ENCODE results near the gene MYL2.

MYL2 gene

DNA sequence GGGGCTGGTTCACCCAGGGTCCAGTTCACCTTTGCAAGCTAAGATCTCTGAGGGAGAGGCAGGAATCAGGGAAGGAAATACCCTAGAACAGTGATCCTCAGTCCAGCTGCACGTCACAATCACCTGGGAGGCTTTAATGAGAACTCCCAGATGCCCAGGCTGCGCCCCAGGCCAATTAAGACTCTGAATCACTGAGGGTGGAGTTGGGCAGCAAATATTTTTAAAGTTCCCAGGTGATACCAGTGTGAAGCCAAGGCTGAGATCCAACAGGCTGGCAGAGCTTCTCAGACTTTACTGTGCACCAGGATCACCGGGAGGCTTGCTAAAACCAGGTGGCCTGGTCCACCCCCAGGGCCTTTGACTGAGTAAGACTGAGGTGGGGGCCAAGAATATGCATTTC lies 23.8 kb downstream of the MYL2 start:
- DNase-seq (ENCODE audit: low spot score): no peak

DNA sequence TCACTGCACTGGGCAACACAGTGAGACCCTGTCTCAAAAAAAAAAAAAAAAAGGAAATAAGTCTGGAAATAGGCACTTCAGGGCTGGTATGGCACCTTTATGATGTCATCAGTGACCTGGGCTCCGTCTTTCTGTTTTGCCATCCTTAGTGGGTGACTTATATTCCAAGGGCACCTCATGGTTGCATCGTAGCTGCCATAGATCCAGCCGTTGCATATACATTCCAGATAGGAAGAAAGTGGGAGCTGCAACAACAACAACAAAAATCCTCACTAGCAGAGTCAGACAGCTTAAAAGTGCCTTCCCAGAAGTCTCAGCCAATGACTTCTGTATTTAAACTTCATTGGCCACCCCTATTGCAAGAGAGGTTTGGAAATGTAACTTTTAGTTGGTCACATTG lies 26.4 kb downstream of the MYL2 start:
- DNase-seq (ENCODE audit: low spot score): no peak

DNA sequence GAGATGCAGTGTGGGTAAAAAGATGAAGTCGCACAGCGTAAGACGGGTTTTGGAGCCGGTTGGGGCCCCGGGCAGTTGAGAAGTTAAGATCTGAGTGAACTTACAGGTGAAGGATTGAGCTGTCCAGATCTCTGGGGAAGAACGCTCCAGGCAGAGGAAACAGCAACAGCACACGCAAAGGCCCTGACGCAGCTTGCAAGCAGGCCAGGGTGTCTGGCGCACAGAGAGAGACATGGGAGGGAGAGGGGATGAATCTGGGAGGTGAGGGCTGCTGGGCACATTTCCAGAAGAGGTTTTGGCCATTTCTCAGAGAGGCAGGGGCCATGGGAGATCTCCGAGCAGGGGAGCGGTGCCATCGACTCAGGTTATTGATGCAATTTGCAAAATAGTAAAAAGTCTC lies 31.0 kb downstream of the MYL2 start:
- DNase-seq (ENCODE audit: low spot score): no peak

DNA sequence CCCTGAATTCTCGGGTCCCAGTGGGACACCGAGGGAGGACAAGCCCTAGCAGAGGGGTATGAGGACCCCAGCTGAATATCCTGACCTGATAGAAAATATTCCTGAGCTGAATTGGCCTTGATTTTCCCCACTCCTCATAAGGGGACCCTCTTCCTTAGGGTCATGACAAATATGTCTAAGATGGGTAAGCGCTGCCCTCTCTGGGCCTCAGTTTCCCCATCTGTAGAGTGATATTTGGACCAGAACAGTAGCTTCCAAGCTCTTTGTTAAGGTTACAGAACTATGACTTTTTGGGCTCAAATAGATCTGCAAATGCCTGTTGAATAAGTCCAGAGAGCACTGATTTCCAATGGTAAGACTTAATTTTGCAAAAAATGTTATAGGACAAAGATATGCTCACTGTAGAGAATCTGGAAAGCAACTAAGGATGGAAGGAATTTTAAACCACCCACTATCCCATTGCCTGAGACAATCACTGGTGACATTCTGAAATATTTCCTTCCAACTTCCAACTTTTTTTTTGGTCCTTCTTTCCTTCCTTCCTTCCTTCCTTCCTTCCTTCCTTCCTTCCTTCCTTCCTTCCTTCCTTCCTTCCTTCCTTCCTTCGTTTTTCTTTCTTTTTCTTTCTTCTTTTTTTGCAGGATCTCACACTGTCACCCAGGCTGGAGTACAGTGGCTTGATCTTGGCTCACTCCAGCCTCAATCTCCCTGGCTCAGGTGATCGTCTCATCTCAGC lies 32.0 kb downstream of the MYL2 start:
- no peak for DNase-seq (ENCODE audit: low spot score)

DNA sequence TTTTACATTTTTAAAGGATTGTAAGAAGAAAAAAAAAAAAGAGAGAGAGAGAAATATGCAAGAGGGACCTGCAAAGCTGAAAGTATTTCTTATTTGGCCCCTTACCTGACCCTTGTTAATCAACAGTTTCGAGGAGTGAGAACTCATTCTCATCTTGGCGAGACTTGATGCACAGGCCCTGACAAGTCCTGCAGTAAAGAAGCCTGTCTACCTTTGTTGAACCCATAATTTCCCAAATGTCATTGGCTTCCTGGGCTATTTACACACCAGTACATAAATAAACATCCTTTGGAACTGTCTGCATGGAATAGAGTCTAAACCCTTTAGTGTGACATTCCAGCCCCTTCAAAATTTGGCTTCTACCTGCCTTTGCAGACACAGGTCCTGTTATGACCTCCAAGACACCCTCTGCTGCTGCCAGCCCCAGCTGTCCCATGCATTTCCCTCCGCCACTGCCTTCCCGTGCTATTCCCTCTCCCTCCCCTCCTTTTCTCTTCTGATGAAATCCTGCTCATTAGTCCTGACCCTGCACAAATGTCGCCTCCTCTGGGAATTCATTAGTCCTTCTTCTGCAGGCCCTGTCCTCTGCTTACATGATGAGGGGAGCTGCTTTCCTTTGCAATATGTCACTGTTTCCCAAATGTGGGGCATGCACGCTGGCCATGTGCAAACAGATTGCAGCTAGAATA lies 35.1 kb downstream of the MYL2 start:
- DNase-seq (ENCODE audit: low spot score): no peak

DNA sequence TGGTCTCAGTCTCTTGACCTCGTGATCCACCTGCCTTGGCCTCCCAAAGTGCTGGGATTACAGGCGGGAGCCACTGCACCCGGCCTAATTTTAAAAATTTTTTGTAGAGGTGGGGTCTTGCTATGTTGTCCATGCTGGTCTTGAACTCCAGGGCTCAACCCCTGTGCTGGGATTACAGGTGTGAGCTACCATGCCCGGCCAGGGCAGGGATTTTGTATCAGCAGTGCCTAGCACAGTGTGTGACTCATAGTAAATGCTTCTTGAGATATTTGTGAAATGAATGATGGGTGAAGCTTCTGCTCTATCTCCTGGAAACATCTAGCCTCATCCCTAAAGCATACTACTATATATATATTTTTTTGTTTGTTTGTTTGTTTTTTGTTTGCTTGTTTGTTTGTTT lies 37.1 kb downstream of the MYL2 start:
- DNase-seq (ENCODE audit: low spot score): no peak

DNA sequence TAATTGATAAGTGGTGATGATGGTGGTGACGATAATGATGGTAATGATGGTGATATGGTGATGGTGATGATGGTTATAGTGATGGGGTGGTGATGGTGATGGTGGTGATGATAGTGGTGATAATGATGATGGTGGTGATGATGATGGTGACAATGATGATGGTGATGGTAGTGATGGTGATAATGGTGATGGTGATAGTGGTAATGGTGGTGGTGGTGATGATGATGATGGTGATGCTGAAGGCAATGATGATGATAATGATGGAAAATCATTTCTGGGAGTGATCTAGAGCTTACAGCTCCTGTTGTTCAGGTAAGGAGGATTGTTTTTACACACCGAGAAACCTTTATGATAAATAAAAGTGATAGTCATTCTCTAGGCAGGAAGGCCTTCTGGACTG lies 39.7 kb downstream of the MYL2 start:
- no peak for DNase-seq (ENCODE audit: low spot score)

DNA sequence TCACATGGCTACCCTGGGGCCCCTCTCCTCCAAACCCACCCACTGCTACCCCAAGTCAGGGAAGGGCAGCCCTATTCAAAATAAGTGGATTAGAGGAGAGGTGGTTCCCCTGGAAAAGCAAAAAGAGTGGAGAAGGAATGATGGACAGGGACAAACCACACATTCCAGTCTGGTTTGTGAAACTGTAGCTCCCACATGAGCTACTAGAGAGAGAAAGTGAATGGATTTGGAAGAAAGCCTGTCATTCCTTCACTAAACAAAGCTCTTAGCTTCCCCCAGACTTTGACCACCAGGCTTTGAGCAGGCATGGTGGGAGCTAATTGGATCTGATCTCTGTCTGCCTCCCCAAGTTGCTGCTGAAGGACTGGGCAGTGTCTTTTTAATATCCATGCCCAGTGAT lies 45.6 kb downstream of the MYL2 start:
- no peak for DNase-seq (ENCODE audit: low spot score)

DNA sequence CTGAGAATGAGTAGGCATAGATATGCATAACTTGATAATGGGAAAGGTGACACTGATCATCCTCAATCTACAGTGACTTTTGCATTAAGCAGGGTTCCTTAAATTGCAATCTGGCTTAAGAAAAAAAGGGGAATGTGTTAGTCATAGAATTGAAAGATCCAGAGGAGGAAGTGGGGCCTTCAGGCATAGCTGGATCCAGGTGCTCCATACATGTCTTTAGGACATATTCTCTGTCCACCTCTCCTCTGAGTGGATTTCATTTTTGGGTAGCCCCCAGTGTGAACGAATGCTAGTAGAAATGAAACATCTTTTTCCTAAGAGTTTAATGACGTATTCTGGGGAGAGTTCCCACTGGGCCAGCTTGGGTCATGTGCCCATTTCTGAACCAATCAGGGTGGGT lies 46.0 kb downstream of the MYL2 start:
- DNase-seq (ENCODE audit: low spot score): no peak

DNA sequence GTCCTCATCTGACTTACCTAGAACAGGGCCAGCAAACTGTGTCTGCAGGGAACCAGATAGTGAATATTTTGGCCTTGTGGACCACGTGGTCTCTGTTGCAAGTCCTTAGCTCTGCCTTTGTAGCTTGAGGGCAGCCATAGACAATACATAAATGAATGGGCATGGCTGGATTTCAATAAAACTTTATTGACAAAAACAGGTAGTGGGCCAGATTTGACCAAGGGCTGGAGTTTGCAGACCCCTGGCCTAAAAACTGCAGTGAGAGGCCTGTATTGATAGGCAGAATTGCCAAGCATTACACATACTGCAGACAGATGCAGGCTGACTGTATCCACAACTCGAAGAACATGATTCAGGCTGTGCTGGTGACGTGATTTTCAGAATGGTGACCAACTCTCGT lies 48.3 kb downstream of the MYL2 start:
- DNase-seq (ENCODE audit: low spot score): no peak

DNA sequence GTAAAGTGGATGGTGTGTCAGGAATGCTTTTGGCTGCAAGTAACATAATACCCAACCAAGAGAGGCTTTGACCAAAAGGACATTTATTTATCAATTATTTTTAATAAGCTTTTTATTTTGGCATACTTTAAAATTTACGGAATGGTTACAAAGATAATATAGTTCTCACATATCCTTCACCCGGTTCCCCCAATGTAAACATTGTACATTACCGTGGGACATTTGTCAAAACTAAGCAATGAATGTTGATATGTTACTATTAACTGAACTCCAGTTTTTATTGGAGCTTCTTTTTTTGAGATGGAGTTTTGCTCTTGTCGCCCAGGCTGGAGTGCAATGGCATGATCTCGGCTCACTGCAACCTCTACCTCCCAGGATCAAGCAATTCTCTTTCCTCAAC lies 50.6 kb downstream of the MYL2 start:
- DNase-seq (ENCODE audit: low spot score): no peak

DNA sequence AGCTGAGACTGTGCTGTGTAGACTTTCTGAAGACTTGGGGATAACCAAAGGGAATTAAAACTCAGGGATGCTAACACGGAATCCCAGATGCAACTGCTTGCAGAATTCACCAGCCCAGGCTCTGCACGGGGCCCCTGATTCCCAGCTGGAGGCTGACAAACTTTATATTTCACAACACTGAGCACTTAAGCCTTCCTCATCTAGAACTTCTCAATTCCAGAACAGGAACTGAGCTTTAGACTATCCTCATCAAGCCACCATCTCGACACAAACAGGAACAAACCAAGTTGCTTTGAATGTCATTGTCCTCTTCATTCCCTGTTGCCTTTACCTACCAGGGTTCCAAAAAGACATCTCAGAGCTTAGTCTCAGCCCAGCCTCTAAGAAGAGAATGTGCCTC lies 51.4 kb downstream of the MYL2 start:
- DNase-seq (ENCODE audit: low spot score): no peak

DNA sequence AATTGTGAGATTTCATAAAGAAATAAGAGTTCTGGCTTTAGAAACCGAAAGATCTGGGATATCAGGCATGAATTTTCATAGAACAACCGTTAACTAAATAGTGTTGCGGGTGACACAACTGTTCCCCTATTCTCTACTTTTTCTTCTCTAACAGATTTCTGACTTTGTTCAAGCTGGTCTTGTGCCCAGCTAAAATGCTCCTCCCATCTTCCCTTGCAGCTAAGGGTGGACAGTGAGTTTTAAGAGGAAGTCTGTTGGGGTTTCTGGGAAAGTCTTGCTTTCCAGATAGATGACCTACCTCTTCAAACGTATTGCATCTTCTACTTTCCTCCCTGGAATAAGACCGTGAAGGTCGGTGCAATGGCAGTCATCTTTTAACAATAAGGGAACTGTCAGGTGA lies 54.9 kb downstream of the MYL2 start:
- no peak for DNase-seq (ENCODE audit: low spot score)

DNA sequence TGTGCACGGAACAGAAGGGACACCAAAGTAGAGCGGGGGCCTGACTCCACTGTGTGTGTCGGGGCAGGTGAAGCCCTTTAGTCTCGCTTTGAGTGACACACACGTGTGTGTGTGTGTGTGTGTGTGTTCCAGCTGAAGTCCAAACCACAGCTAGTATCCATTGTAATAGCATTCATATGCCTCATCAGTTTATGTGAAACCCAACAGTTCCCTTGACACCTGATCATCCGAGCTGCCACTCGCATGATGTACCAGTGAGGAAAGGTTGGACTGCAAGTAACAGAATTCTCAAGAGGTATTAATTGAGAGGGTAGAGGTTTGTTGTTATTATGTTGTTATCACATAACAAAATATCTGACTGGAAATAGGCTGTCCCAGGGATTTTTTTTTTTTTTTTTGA lies 57.2 kb downstream of the MYL2 start:
- DNase-seq (ENCODE audit: low spot score): no peak

DNA sequence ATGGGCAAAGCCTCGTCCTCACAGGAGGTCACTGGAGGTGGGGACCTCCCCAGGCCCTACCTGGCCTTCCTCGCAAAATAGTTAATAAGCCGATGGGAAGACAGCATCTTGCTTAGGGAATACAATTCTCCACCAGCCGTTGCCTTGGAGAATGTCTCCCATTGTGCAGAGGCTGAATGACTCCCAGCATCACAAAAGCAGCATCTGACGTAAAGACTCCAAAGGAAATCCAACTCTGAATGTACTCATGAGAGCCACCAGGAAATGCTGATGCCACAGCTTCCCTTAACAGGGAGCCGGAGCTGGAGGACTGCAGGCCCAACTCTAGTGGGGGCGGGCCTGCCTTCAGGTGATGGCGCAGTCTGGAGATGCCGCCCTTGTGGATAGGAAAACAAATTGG lies 58.0 kb downstream of the MYL2 start:
- DNase-seq (ENCODE audit: low spot score): no peak

DNA sequence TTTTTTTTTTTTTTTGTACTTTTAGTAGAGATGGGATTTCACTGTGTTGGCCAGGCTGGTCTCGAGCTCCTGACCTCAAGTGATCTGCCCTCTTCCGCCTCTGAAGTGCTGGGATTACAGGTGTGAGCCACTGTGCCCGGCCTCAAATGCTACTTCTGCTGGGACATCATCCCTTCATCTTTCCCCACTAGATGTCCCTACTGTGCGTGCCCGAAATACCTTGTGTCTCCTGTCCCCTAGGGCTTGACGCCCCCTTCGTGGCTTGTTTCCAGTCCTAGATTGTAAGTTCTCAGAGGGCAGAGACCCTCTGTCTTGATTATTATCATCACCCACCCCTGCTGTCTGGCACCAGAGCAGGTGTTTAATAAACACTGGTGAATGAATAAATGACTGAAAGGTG lies 58.6 kb downstream of the MYL2 start:
- no peak for DNase-seq (ENCODE audit: low spot score)
